ENCODE measurements around the gene ZNF318.

ZNF318 gene

GRCh38 chr6:43286456-43286979 is 82.9 kb downstream of the ZNF318 start:
- Histone ChIP-seq H3K36me3 (ENCODE audit: insufficient read depth, low read length) (no peaks in the 10 kb centered on the region), H3K4me3 (ENCODE audit: low read depth in 1 of 2, low read length in 2 of 2) (no peak overlapping the region), H3K4me1 (ENCODE audit: insufficient read depth, low read length) (no peaks in the 10 kb centered on the region), H3K9me3 (ENCODE audit: insufficient read depth, low read length, severe bottlenecking) (no peaks in the 10 kb centered on the region), H4K20me1 (ENCODE audit: insufficient read depth, low read length) (no peaks in the 10 kb centered on the region), H3K4me2 (ENCODE audit: insufficient read depth, low read length) (no peak overlapping the region), H3K79me2 (ENCODE audit: insufficient read depth, low read length) (no peaks in the 10 kb centered on the region), H2AFZ (ENCODE audit: low read depth, low read length) (no peak overlapping the region), H3K27me3 (ENCODE audit: insufficient read depth, low read length, poor library complexity) (peaks cover 2% of the 10 kb centered on the region), H3K27ac (ENCODE audit: low read length) (no peak overlapping the region), H3K9ac (ENCODE audit: low read depth, low read length) (no peak overlapping the region)
- no peak for DNase-seq
- ATAC-seq (ENCODE audit: insufficient read depth, low read depth): no peak
- no peak for TF ChIP-seq EZH2 (IDR thresholded peaks at IDR 0.05; ENCODE audit: borderline replicate concordance, low read depth, low read length, severe bottlenecking)
- TF ChIP-seq, protein P1, sequence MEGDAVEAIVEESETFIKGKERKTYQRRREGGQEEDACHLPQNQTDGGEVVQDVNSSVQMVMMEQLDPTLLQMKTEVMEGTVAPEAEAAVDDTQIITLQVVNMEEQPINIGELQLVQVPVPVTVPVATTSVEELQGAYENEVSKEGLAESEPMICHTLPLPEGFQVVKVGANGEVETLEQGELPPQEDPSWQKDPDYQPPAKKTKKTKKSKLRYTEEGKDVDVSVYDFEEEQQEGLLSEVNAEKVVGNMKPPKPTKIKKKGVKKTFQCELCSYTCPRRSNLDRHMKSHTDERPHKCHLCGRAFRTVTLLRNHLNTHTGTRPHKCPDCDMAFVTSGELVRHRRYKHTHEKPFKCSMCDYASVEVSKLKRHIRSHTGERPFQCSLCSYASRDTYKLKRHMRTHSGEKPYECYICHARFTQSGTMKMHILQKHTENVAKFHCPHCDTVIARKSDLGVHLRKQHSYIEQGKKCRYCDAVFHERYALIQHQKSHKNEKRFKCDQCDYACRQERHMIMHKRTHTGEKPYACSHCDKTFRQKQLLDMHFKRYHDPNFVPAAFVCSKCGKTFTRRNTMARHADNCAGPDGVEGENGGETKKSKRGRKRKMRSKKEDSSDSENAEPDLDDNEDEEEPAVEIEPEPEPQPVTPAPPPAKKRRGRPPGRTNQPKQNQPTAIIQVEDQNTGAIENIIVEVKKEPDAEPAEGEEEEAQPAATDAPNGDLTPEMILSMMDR (IDR thresholded peaks at IDR 0.05; ENCODE audit: borderline replicate concordance, extremely low read depth, low read length, poor library complexity, severe bottlenecking): no peak
